Measurements from ENCODE around the gene CLDN19. TPM values are rescaled to one million over a fixed set of nuclear protein-coding genes. Genes with fewer than 3 reads are reported as not detected.

CLDN19 gene
- total and polyA plus RNA-seq, 9 of the 15 experiments (the other 6 are each of a cell fraction or from before 2014, with no cell fraction given), result not detected

DNA sequence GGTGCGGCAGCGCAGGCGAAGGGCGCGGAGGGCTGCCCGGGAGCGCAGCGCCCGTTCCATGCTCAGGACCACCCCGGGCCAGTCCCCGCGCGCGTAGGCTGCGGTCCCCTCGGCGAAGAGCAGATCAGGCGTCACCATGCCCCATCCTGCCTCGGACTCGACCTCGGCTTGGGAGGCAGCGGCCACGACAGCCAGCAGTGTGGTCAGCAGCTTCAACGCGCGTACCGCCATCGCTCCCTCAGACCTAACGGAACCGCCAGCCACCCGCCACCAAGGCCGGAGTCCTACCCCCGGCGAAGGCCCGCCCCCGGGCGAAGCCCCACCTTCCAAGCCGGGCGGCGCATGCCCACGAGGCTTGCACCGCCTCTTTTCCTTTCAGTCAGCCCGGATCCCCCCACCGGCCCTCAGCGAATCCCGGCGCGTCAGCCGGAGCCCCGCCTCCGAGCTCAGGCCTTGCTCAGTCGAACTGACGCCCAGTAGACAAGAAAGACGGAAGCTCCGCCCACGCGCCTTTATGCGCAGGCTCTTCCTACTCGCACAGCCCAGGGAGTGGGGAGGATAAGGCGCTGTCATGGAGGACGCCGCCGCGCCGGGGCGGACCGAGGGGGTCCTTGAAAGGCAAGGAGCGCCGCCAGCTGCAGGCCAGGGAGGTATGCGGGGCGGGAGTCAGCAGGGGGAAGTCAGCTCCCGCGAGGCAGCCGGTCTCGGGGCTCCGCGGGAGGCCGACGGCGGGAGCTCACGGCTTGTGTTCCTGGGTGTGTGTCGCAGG, 26.9 kb upstream of the CLDN19 start, which contains the start of the genes C1orf50 and P3H1:
Gene C1orf50, plus strand, starts transcription at position 509 of the 769 bp plus-strand sequence. Its CDS starts 63 bp downstream, at position 572.
Gene P3H1, minus strand, starts transcription at position 288 of the 769 bp plus-strand sequence. Its CDS starts 57 bp downstream, at position 231.
- FAIRE-seq (peak; percentile 93), ATAC-seq (peak; percentile 93), DNase-seq (ENCODE audit: extremely low read depth in 1 of 4, low spot score in 3 of 4) (peak; percentile 96 to 100 (median 96))
- Histone ChIP-seq H2AFZ (ENCODE audit: low read depth, low read length) (peak within 1 kb of the TSS; percentile 93), H3K79me2 (ENCODE audit: control insufficient read depth, insufficient read depth, low read length) (peaks cover 68% of the 10 kb centered on the region), H3K4me2 (ENCODE audit: insufficient read depth, low read length) (peak within 1 kb of the TSS; percentile 100), H3K27me3 (ENCODE audit: control insufficient read depth in 2 of 2, insufficient read depth in 2 of 2, low read length in 2 of 2) (no peaks in the 10 kb centered on the region), H3K27ac (ENCODE audit: extremely low read depth, low read depth, low read length) (peak within 1 kb of the TSS; percentile 81), H3K4me1 (replicated peaks in 1 of 2; ENCODE audit: control insufficient read depth in 2 of 2, insufficient read depth in 2 of 2, low read length in 2 of 2) (peaks cover 12 to 24% of the 10 kb centered on the region in 2 experiments; a peak in 3 of 5 replicates), H3K36me3 (ENCODE audit: control insufficient read depth, insufficient read depth, low read length) (peaks cover 22% of the 10 kb centered on the region), H3K4me3 (peak within 1 kb of the TSS; percentile 76), H4K20me1 (replicated peaks; ENCODE audit: control insufficient read depth, insufficient read depth, low read length) (peaks cover 15% of the 10 kb centered on the region), H3K9me1 (ENCODE audit: control insufficient read depth, insufficient read depth, low read length) (no peaks in the 10 kb centered on the region), H3K9me3 (replicated peaks; ENCODE audit: control insufficient read depth, insufficient read depth, low read depth, low read length) (no peaks in the 10 kb centered on the region), H3K9ac (ENCODE audit: insufficient read depth in 1 of 2, low read depth in 2 of 2, low read length in 2 of 2) (peak within 1 kb of the TSS; percentile 87 to 99)
- in situ Hi-C loops (cut with MboI) (no loop called here), intact Hi-C loops (cut with micrococcal nuclease) (loop anchor here (2.0 to 5.0 kb wide), 4 partner anchors 60 to 188 kb away; partner anchors contain the start of genes YBX1 and ZNF691)
- ChIA-PET CTCF (ENCODE audit: low intra/inter-chr PET ratio) (no interaction called here), POLR2A (interaction anchor here (0.6 to 3.5 kb wide), 29 partner anchors 9 to 753 kb away, joined by 3 to 20 read pairs (median 4); partner anchors contain the start of genes CDC20, YBX1 and ZNF691)
- WGBS (ENCODE audit: insufficient coverage, low coverage, missing lambda C conversion rate), result under 1% methylated on average over 68 of the region's 82 CpGs
- no TSS peak for BruUV-seq (replicated peaks)
- TF ChIP-seq CREM (IDR thresholded peaks at IDR 0.05; ENCODE audit: low read depth), result peak; percentile 43
- TF ChIP-seq, protein P1, sequence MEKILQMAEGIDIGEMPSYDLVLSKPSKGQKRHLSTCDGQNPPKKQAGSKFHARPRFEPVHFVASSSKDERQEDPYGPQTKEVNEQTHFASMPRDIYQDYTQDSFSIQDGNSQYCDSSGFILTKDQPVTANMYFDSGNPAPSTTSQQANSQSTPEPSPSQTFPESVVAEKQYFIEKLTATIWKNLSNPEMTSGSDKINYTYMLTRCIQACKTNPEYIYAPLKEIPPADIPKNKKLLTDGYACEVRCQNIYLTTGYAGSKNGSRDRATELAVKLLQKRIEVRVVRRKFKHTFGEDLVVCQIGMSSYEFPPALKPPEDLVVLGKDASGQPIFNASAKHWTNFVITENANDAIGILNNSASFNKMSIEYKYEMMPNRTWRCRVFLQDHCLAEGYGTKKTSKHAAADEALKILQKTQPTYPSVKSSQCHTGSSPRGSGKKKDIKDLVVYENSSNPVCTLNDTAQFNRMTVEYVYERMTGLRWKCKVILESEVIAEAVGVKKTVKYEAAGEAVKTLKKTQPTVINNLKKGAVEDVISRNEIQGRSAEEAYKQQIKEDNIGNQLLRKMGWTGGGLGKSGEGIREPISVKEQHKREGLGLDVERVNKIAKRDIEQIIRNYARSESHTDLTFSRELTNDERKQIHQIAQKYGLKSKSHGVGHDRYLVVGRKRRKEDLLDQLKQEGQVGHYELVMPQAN (IDR thresholded peaks at IDR 0.05; ENCODE audit: borderline replicate concordance), result 0 out of 2 replicates have a peak, but pooled peaks have one; percentile 48
- peak; percentile 10 for TF ChIP-seq NR2C2 (CRISPR knock-in tag; IDR thresholded peaks at IDR 0.05)
- TF ChIP-seq NR2C2 (tag; IDR thresholded peaks at IDR 0.05), result no peak
- peak in 1 of 2 experiments; percentile 74; a peak in 2 of 4 replicates for TF ChIP-seq KDM4B (IDR thresholded peaks at IDR 0.05; ENCODE audit: borderline replicate concordance in 2 of 2, low read depth in 1 of 2)
- peak; percentile 96 for TF ChIP-seq PHB (CRISPR knock-in tag; IDR thresholded peaks at IDR 0.05)
- TF ChIP-seq CCNT2 (IDR thresholded peaks at IDR 0.05; ENCODE audit: borderline replicate concordance, extremely low read depth, insufficient read length, low read depth, low read length), result no peak
- TF ChIP-seq ZFPM2 (CRISPR knock-in tag; IDR thresholded peaks at IDR 0.05), result peak; percentile 80; the same call in 1 of the 2 replicates
- 0 out of 2 replicates have a peak, but pooled peaks have one; percentile 30 for TF ChIP-seq ZNF583 (CRISPR knock-in tag; IDR thresholded peaks at IDR 0.05)
- TF ChIP-seq TBL1XR1 (IDR thresholded peaks at IDR 0.05; ENCODE audit: low read length in 2 of 2), result 0 out of 4 replicates have a peak, but pooled peaks of 1 of the 2 experiments have one; percentile 31
- TF ChIP-seq, protein P2, sequence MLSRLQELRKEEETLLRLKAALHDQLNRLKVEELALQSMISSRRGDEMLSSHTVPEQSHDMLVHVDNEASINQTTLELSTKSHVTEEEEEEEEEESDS (CRISPR knock-in tag; IDR thresholded peaks at IDR 0.05), result no peak
- peak; percentile 60; the same call in 1 of the 2 replicates for TF ChIP-seq CTBP1 (IDR thresholded peaks at IDR 0.05; ENCODE audit: borderline replicate concordance)
- peak; percentile 99 for TF ChIP-seq POLR2G (IDR thresholded peaks at IDR 0.05; ENCODE audit: low read depth, low read length)
- peak; percentile 94 for TF ChIP-seq MEIS2 (IDR thresholded peaks at IDR 0.05; ENCODE audit: partially characterized antibody)
- no peak for TF ChIP-seq ZNF175 (CRISPR knock-in tag; IDR thresholded peaks at IDR 0.05; ENCODE audit: low read depth)
- peak; percentile 78; the same call in 1 of the 2 replicates for TF ChIP-seq ERF (CRISPR knock-in tag; IDR thresholded peaks at IDR 0.05)
- TF ChIP-seq, protein P3, sequence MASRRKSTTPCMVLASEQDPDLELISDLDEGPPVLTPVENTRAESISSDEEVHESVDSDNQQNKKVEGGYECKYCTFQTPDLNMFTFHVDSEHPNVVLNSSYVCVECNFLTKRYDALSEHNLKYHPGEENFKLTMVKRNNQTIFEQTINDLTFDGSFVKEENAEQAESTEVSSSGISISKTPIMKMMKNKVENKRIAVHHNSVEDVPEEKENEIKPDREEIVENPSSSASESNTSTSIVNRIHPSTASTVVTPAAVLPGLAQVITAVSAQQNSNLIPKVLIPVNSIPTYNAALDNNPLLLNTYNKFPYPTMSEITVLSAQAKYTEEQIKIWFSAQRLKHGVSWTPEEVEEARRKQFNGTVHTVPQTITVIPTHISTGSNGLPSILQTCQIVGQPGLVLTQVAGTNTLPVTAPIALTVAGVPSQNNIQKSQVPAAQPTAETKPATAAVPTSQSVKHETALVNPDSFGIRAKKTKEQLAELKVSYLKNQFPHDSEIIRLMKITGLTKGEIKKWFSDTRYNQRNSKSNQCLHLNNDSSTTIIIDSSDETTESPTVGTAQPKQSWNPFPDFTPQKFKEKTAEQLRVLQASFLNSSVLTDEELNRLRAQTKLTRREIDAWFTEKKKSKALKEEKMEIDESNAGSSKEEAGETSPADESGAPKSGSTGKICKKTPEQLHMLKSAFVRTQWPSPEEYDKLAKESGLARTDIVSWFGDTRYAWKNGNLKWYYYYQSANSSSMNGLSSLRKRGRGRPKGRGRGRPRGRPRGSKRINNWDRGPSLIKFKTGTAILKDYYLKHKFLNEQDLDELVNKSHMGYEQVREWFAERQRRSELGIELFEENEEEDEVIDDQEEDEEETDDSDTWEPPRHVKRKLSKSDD (conservative IDR thresholded peaks at IDR 0.05; ENCODE audit: low read length), result 0 out of 2 replicates have a peak, but pooled peaks have one; percentile 47
